Amygdala (tissue), 56 donors: Measurements from ENCODE around the gene CAMK4.

Experiments
- DNase-seq, 56 donors: peaks; one replicate each; lab custom pipeline; 2025; lab: John Stamatoyannopoulos, UW

The CAMK4 gene

DNA sequence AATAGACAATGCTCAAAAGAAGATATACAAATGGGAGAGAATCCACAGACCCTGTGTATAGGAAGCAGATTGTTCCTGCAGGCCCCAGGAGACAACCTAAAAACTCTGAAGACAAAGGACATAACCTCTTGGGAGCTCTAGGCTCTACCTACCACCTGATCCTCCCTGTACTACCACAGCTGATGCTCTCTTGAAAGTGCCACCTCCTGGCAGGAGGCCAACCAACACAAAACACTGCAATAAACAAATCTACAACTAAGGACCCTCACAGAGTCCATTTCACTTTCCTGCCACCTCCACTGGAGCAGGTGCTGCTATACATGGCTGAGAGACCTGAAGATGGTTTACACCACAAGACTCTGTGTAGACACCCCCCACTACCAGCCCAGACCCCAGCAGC, 239.1 kb downstream of the CAMK4 start:
- no peak for DNase-seq

GRCh38 chr5:111469293-111469896, 245.2 kb downstream of the CAMK4 start:
- DNase-seq: no peak

DNA sequence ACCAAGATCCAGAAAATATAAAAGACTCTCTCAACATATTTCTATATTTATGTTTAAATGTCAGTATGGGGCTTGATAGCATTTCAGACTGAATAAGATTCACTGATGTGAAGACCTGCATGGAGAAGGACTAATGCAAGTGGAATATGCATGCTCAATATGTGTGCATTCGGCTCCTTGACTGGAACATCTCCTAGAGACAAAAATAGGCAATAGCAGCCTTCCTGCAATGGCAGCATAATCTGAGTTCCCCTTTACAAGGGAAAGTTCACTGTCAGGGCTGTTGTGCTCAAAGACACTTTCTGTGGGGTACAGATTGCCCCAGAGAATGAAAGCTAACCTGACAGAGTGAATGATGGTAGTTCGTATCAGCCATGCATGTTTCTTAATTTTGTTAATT, 245.7 kb downstream of the CAMK4 start:
- no peak for DNase-seq

DNA sequence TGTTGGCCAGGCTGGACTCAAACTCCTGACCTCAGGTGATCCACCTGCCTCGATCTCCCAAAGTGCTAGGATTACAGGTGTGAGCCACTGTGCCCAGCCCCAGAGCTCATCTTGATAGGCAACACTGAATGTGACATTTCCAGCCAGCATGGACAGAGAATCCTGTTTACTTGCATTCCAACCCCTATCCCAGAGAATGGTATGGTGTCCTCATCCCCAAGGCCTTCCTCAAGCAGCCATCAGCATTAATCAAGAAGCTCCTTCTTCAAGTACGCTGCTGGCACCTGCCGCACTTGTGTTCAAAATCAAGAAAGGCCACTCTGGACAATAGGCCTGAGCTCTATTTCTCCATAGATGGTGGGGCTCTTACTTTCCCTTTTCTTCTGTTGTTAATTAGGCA, 247.9 kb downstream of the CAMK4 start:
- DNase-seq: no peak

DNA sequence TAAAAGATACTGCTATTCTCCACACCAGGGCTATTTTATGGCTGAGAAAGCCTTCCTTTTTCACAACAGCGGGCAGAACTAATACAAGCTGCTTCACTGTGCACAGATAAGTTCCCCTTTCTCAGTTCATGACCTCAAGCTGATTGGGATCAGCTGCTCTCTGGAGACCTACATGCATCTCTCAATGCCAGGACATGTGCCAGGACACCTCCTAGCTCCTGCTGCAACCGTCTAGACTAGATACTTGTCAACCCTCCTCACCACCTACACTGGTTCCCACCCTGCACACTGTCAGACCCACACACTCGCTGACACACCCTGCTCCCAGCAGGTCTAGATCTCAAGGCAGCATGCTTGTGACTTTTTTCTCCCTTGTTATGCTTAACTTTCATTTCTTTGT, 248.4 kb downstream of the CAMK4 start:
- DNase-seq: peak in 1 of 56 donors; percentile 13

DNA sequence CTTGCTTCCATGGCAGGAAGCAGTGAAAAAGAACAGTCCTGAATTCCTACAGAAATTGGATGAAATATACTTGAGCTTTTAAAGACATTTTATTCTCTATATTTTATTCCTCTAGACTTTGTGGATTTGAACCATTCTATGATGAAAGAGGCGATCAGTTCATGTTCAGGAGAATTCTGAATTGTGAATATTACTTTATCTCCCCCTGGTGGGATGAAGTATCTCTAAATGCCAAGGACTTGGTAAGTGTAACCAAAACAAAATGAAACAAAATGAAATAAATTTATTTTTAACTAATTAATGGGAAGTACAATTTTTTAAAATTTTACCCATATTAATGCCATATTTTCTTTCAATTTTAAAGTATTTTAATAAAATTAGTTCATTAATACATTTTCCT, 254.1 kb downstream of the CAMK4 start:
- DNase-seq: no peak

- no peak for DNase-seq
Measured at GRCh38 chr5:111478898-111479297, 254.7 kb downstream of the CAMK4 start.

DNA sequence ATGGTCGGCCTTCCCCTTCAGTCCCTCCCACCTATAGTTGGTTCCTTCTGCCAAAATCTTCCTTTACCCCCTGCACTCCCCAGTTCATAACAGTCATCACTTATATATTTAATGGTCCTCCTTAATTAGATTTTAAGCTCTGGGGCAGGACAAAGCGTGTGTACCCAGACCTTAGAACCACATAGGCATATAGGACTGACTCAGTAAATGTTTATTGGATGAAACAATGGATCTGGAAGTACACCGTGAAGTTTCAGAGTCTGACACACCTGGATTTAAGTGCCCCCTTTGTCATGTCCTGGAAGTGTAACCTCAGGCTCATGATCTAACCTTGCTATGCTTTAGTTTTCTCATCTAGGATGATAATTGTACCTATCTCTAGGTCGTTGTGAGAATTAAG, 256.2 kb downstream of the CAMK4 start:
- no peak for DNase-seq

GRCh38 chr5:111486055-111486454, 261.9 kb downstream of the CAMK4 start:
- no peak for DNase-seq

- DNase-seq: no peak
Measured at GRCh38 chr5:111486926-111487325, 262.7 kb downstream of the CAMK4 start.

DNA sequence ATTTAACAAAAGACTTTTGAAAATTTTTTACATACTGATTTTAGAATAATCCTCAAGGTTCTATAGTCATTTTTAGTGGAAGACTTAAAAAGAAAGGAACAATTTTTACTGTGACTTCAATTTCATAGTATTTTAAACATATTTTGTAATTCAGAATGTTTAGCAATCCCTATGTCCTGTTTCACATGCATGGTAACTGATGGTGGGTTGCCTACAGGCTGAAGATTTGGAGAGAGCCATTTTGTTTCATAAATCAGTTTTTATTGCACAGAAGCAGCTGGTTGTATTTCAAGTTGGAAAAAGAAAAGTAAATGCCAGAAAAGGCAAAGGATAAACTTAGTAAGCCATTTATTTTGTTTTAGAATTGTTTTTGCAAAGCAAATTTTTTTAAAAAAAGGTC, 264.2 kb downstream of the CAMK4 start:
- no peak for DNase-seq

- no peak for DNase-seq
Measured at GRCh38 chr5:111493031-111493430, 268.8 kb downstream of the CAMK4 start.

DNA sequence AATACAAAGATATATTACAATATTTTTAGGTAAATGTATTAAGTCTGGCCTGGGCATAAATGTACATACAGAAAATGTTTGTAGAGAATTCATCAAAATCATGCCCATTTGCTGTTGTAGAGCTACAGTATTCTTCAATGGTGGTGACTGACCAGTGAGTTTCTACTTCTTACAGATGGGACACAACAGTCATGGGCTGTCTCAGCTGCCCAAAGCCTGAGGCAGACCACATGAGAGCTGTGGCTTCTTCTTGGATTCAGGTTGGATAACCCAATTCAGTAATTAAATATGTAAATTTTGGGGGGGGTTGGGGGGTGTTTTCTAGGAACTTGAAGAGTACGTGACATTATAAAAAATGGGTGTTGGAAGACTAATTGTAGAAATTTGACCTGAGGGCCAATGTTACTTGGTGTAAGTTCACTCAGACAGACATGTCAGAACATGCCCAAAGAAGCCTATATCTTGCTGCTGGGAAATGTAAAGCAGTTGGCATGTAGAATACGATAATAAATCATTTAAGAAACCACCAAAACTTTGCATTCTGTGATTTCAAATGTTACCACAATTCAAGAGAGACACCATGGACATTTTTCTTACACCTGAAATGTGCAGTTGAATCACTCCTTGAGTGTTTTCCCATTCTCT, 270.3 kb downstream of the CAMK4 start:
- DNase-seq: no peak

DNA sequence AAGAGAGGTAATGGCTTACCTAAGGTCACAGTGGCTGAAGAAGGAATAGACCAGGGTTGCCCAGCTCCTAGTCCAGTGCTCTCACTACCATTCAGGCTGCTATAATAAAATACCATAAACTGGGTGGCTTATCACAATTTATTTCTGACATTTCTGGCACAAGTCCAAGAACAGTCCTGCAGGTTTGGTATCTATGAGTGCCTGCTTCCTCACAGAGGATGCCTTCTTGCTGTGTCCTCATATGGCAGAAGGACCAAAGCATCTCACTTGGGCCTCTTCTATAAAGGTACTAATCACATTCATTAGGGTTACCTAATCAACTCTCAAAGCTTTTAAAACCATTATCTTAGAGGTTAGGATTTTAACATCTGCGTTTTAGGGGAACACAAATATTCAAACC, 271.0 kb downstream of the CAMK4 start:
- no peak for DNase-seq

DNA sequence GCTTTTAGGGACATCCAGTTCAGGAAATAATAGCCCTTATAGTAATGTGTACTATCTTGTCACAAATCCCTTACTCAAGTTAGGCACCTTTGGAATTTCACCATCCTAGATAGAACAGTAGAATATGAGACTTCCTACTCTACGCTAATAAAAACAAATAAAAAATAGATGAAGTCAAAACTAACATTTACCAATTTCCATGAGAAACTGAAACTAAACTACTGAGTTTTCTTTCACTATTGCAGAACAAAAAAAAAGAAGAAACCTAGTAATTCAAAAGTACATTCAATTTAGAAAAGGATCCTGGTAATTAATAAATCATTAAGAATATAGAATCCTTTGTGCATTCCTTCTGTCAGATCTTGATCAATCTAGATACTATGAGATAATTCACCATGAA, 274.2 kb downstream of the CAMK4 start:
- DNase-seq: no peak

DNA sequence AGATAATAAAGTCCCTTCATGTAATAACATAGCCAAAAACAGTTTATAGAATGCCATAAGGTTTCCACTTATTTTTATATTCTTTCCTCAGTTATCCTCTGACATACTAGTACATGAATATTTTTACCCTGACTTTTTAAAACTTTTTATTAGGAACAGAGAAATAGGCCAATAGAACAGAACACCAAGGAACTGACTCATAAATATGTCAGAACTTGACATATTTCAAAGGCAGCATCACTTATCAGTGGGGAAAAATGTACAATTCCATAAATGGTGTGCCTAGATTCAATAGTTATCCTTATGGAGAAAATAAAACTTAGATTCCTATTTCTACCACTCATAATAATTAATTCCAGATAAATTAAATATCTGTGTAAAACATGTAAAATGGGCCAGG, 278.8 kb downstream of the CAMK4 start:
- no peak for DNase-seq

- DNase-seq: no peak
Measured at GRCh38 chr5:111505096-111505495, 280.9 kb downstream of the CAMK4 start.

DNA sequence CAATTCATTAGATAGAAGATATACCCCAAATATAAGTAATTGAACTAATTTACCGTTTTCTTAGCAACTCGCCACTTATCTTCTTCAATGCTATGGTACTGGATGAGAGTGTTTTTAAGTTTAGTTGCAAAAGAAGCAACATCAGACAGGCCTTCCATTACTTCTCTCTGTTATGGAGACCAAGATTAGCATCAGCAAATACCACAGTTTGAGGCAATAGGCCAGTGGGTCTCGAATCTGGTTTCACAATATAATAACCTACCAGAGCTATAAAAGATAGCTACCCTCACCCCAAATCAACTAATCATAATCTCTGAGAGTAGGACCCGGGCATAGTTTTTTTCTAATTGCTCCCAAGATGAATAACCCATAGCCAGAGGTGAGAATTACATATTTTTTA, 283.1 kb downstream of the CAMK4 start:
- DNase-seq: no peak

DNA sequence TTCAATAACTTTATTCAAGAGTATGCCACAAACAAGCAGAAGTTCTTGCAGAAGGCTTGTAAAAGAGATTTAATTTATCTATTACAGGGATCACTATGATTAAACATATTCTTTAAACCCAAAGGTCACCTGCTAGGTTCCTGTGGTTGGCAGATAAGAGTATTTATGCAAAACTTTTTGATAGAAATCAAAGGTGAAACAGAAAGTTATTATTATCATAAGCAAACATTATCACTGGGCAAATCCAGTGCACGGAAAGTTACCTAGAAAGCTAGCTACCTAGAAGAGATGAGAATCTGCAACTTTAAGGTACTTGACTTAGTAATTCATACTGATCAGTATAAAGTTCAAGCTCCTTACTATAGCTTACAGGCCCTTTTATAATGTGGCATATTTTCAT, 284.9 kb downstream of the CAMK4 start:
- DNase-seq: no peak

- DNase-seq: no peak
Measured at GRCh38 chr5:111511174-111511830, 287.1 kb downstream of the CAMK4 start.

- DNase-seq: peak in 17 of 56 donors; percentile 7 to 64 (median 43)
Measured at GRCh38 chr5:111511831-111512374, 287.7 kb downstream of the CAMK4 start.
